IMR-90 (cell line): ENCODE results near the gene CCDC40. TPM values are rescaled to one million over a fixed set of nuclear protein-coding genes. Genes with fewer than 3 reads are reported as not detected.

Experiments used
- ATAC-seq: fragments of 200-7000 bp; cut with Tn5 transposase; 2 replicates; pipeline ENCODE4 v1.9.1; 2020; ENCODE audit warnings: low read depth, mild to moderate bottlenecking, moderate library complexity
- BruUV-seq: library from RNA; stranded (reverse); fragments of 400-500 nt; replicated peaks from 2 replicates; lab custom pipeline; 2021; lab: Mats Ljungman, UMichigan
- CTCF ChIA-PET: fragments of 300-600 bp; formaldehyde crosslinking; extraction: SDS; loops from one replicate; lab custom pipeline; 2021; ENCODE audit warnings: antibody characterized with exemption; lab: Yijun Ruan, JAX
- POLR2A ChIA-PET: fragments of 300-600 bp; sonication (Branson Sonifier 250); formaldehyde crosslinking; loops from one replicate; lab custom pipeline; 2022; ENCODE audit warnings: antibody characterized with exemption; ENCODE audit not compliant: unreplicated experiment; lab: Charles Lee
- DNase-seq: peaks from one replicate; pipeline ENCODE4 v3.0.0; 2013
- H2AFZ ChIP-seq: replicated peaks from 2 replicates; pipeline ENCODE3; 2013; ENCODE audit warnings: low read length, mild to moderate bottlenecking; ENCODE audit not compliant: poor library complexity
- H2AK5ac ChIP-seq: 2 replicates; pipeline ENCODE4 v1.6.1; 2013; ENCODE audit warnings: low read depth, low read length, inconsistent platforms
- H2AK9ac ChIP-seq: replicated peaks from 2 replicates; pipeline ENCODE3; 2013; ENCODE audit warnings: mild to moderate bottlenecking, low read depth, low read length, moderate library complexity; ENCODE audit not compliant: poor library complexity
- H2BK120ac ChIP-seq: 2 replicates; pipeline ENCODE4 v1.6.1; 2013; ENCODE audit warnings: low read depth, low read length, inconsistent platforms
- H2BK15ac ChIP-seq: 3 replicates; pipeline ENCODE4 v1.6.1; 2013; ENCODE audit warnings: low read depth, low read length, inconsistent platforms
- H2BK20ac ChIP-seq: 2 replicates; pipeline ENCODE4 v1.6.1; 2013; ENCODE audit warnings: low read depth, mild to moderate bottlenecking, inconsistent platforms, low read length, moderate library complexity
- H2BK5ac ChIP-seq: 2 replicates; pipeline ENCODE4 v1.6.1; 2013; ENCODE audit warnings: mild to moderate bottlenecking, low read depth, low read length, inconsistent platforms; ENCODE audit not compliant: poor library complexity, severe bottlenecking
- H3K14ac ChIP-seq: replicated peaks from 2 replicates; pipeline ENCODE4 v1.6.1; 2013; ENCODE audit warnings: low read depth, low read length, inconsistent platforms
- H3K18ac ChIP-seq: 2 replicates; pipeline ENCODE4 v1.6.1; 2013; ENCODE audit warnings: low read depth, low read length, control low read depth
- H3K23ac ChIP-seq: 2 replicates; pipeline ENCODE4 v1.6.1; 2013; ENCODE audit warnings: low read depth, low read length, inconsistent platforms
- H3K27ac ChIP-seq: 2 replicates; pipeline ENCODE4 v1.5.1; 2013; ENCODE audit warnings: mild to moderate bottlenecking, control low read depth, low read length; ENCODE audit not compliant: insufficient read depth
- H3K27me3 ChIP-seq: 2 replicates; pipeline ENCODE4 v1.6.1; 2013; ENCODE audit warnings: low read length; ENCODE audit not compliant: control insufficient read depth, insufficient read depth
- H3K36me3 ChIP-seq: 2 replicates; pipeline ENCODE4 v1.6.1; 2013; ENCODE audit warnings: low read length, mixed read lengths; ENCODE audit not compliant: control insufficient read depth, insufficient read depth
- H3K4ac ChIP-seq: 2 replicates; pipeline ENCODE4 v1.6.1; 2013; ENCODE audit warnings: low read depth, low read length, inconsistent platforms
- H3K4me1 ChIP-seq: 2 replicates; pipeline ENCODE4 v1.6.1; 2013; ENCODE audit warnings: low read length, mixed read lengths; ENCODE audit not compliant: control insufficient read depth, insufficient read depth
- H3K4me2 ChIP-seq: 2 replicates; pipeline ENCODE4 v1.6.1; 2013; ENCODE audit warnings: low read depth, mild to moderate bottlenecking, control low read depth, low read length, moderate library complexity
- H3K4me3 ChIP-seq: 2 replicates; pipeline ENCODE4 v1.5.1; 2013; ENCODE audit warnings: low read depth, mild to moderate bottlenecking, control low read depth, low read length, moderate library complexity; ENCODE audit not compliant: insufficient read depth
- H3K56ac ChIP-seq: 2 replicates; pipeline ENCODE4 v1.6.1; 2013; ENCODE audit warnings: low read length, inconsistent platforms; ENCODE audit not compliant: insufficient read depth; ENCODE audit errors: extremely low read depth
- H3K79me1 ChIP-seq, 2 experiments: 2 replicates each; pipeline ENCODE4 v1.6.1; 2013; ENCODE audit warnings: low read length in 2 of 2, inconsistent platforms in 1 of 2, low read depth in 1 of 2
- H3K9ac ChIP-seq: 2 replicates; pipeline ENCODE4 v1.6.1; 2013; ENCODE audit warnings: low read depth, low read length, control low read depth
- H3K9me1 ChIP-seq: 2 replicates; pipeline ENCODE4 v1.6.1; 2013; ENCODE audit warnings: low read length, inconsistent platforms; ENCODE audit not compliant: insufficient read depth
- H3K9me3 ChIP-seq: 2 replicates; pipeline ENCODE4 v1.6.1; 2013; ENCODE audit warnings: low read length; ENCODE audit not compliant: control insufficient read depth, insufficient read depth
- H4K20me1 ChIP-seq: 2 replicates; pipeline ENCODE4 v1.6.1; 2013; ENCODE audit warnings: low read length, inconsistent platforms; ENCODE audit not compliant: insufficient read depth
- H4K5ac ChIP-seq: 2 replicates; pipeline ENCODE4 v1.6.1; 2013; ENCODE audit warnings: mild to moderate bottlenecking, low read depth, low read length, control low read depth
- H4K8ac ChIP-seq, 2 experiments: 2 replicates each; pipeline ENCODE4 v1.6.1; 2013; ENCODE audit warnings: low read depth in 2 of 2, low read length in 2 of 2, control low read depth in 1 of 2, inconsistent platforms in 1 of 2
- H4K91ac ChIP-seq: 2 replicates; pipeline ENCODE4 v1.6.1; 2013; ENCODE audit warnings: low read depth, low read length, inconsistent platforms; ENCODE audit not compliant: insufficient read depth
- BHLHE40 ChIP-seq: fragments of 150-350 bp; IDR thresholded peaks from 2 replicates; pipeline ENCODE4 v1.6.1; 2016; ENCODE audit warnings: mild to moderate bottlenecking, low read depth, low read length
- CEBPB ChIP-seq: IDR thresholded peaks from 2 replicates; pipeline ENCODE4 v1.6.1; 2012; ENCODE audit warnings: low read depth, low read length, improper control_type of control experiment
- ELK1 ChIP-seq: fragments of 150-350 bp; IDR thresholded peaks from 2 replicates; pipeline ENCODE4 v1.6.1; 2016; ENCODE audit warnings: low read depth, mild to moderate bottlenecking, low read length, moderate library complexity, borderline replicate concordance
- FOS ChIP-seq: fragments of 150-350 bp; IDR thresholded peaks from 2 replicates; pipeline ENCODE4 v1.6.1; 2016; ENCODE audit warnings: low read depth, low read length
- MAFK ChIP-seq: IDR thresholded peaks from 2 replicates; pipeline ENCODE4 v1.6.1; 2012; ENCODE audit warnings: low read depth, low read length, improper control_type of control experiment
- RAD21 ChIP-seq: IDR thresholded peaks from 2 replicates; pipeline ENCODE4 v1.6.1; 2012; ENCODE audit warnings: low read length, improper control_type of control experiment
- RCOR1 ChIP-seq: IDR thresholded peaks from 2 replicates; pipeline ENCODE4 v1.6.1; 2012; ENCODE audit warnings: mild to moderate bottlenecking, low read length, improper control_type of control experiment; ENCODE audit not compliant: insufficient replicate concordance
- SMC3 ChIP-seq: fragments of 150-350 bp; IDR thresholded peaks from 2 replicates; pipeline ENCODE4 v1.6.1; 2016; ENCODE audit warnings: low read depth, mild to moderate bottlenecking, antibody characterized with exemption, low read length, moderate library complexity
- USF2 ChIP-seq: fragments of 150-350 bp; IDR thresholded peaks from 2 replicates; pipeline ENCODE4 v1.6.1; 2017; ENCODE audit warnings: mild to moderate bottlenecking, antibody characterized with exemption, low read length, low read depth
- WGBS, 2 experiments: methylation state at CpG; one replicate each; pipeline versions ENCODE4 v1.1.5 to v1.1.7; 2013; ENCODE audit warnings: missing lambda C conversion rate in 2 of 2; ENCODE audit not compliant: insufficient read length in 1 of 2; ENCODE audit errors: extremely low coverage in 2 of 2; 5-methylcytosine and 5-hydroxymethylcytosine counted together
- dilution Hi-C: fragments of 300-500 bp; cut with HindIII; formaldehyde crosslinking; loops from one replicate; pipeline ENCODE4 v1.14.3; 2018; ENCODE audit warnings: low sequenced_read_pairs; ENCODE audit not compliant: unreplicated experiment
- in situ Hi-C: fragments of 300-500 bp; cut with MboI; formaldehyde crosslinking; loops from 3 replicates; pipeline ENCODE4 v1.14.3; 2019; ENCODE audit warnings: low sequenced_read_pairs, inconsistent platforms, mixed read lengths
- intact Hi-C: fragments of 100-400 bp; cut with micrococcal nuclease; formaldehyde crosslinking; loops from 2 replicates; pipeline ENCODE4 v1.10.0; 2022
- polyA plus RNA-seq, 3 experiments: library from polyadenylated mRNA; depleted of rRNA; stranded (reverse); fragments of >200 nt; gene quantifications; 2 replicates each; pipeline ENCODE4 v1.2.3, GENCODE V29; 2012; ENCODE audit warnings: low replicate concordance in 1 of 3
- total RNA-seq: library from RNA; depleted of rRNA; stranded (reverse); fragments of >200 nt; gene quantifications from 2 replicates; pipeline ENCODE4 v1.2.3, GENCODE V29; 2012

CCDC40 gene
- total and polyA plus RNA-seq, 2 of the 4 experiments (the other 2 are of a cell fraction): 0.90 to 4.7 TPM

GRCh38 chr17:80070375-80071115, 34.1 kb downstream of the CCDC40 start:
- Histone ChIP-seq H3K4me3 (no peak overlapping the region), H2BK120ac (peak overlapping the region; percentile 67), H3K14ac (peak overlapping the region; percentile 26), H4K5ac (peak overlapping the region; percentile 94), H2AK5ac (peak overlapping the region; percentile 52; the same call in 1 of the 2 replicates), H3K4me2 (peak overlapping the region; percentile 80), H2AFZ (peak overlapping the region; percentile 86), H3K9me3 (no peaks in the 10 kb centered on the region), H2BK5ac (peak overlapping the region; percentile 39), H3K27ac (peak overlapping the region; percentile 9; the same call in 1 of the 2 replicates), H3K9ac (0 out of 2 replicates have a peak overlapping the region, but pooled peaks have one; percentile 11), H3K9me1 (peaks cover 9% of the 10 kb centered on the region), H3K27me3 (no peaks in the 10 kb centered on the region), H3K23ac (no peak overlapping the region), H3K36me3 (no peaks in the 10 kb centered on the region), H3K4ac (peak overlapping the region; percentile 86), H4K91ac (peak overlapping the region; percentile 72), H2BK15ac (peak overlapping the region; percentile 87; the same call in 2 of the 3 replicates), H3K18ac (peak overlapping the region; percentile 76), H4K8ac (peak overlapping the region; percentile 71 to 94; a peak in 3 of 4 replicates), H2BK20ac (0 out of 2 replicates have a peak overlapping the region, but pooled peaks have one; percentile 43), H3K4me1 (peaks cover 18% of the 10 kb centered on the region), H4K20me1 (no peaks in the 10 kb centered on the region), H3K56ac (no peak overlapping the region), H3K79me1 (no peaks in the 10 kb centered on the region), H2AK9ac (peak overlapping the region; percentile 88)
- DNase-seq (no peak), ATAC-seq (no peak)
- ChIA-PET CTCF (interaction anchor here (0.6 kb wide), 1 partner anchor 11 kb away, joined by 3 read pairs; no protein-coding TSS in a partner anchor), POLR2A (no interaction called here)
- TF ChIP-seq CEBPB: no peak
- no peak for TF ChIP-seq BHLHE40
- TF ChIP-seq MAFK: no peak
- no peak for TF ChIP-seq ELK1
- TF ChIP-seq RAD21: no peak
- TF ChIP-seq USF2: no peak
- no peak for TF ChIP-seq SMC3
- TF ChIP-seq RCOR1: no peak
- TF ChIP-seq FOS: no peak
- BruUV-seq: no TSS peak
- WGBS, 2 experiments: 100% methylated on average over 4 of the region's 15 CpGs; no CpG with 5 or more reads in 1 of the 2 experiments
- dilution Hi-C loops (no loop called here), intact Hi-C loops (no loop called here), in situ Hi-C loops (no loop called here)
